Measurements from ENCODE around the gene SFI1.
"Not testable (repeated sequence)": the region's sequence is repeated elsewhere in the genome, so short reads cannot be mapped to it uniquely, and the experiment has no call there.

DNA sequence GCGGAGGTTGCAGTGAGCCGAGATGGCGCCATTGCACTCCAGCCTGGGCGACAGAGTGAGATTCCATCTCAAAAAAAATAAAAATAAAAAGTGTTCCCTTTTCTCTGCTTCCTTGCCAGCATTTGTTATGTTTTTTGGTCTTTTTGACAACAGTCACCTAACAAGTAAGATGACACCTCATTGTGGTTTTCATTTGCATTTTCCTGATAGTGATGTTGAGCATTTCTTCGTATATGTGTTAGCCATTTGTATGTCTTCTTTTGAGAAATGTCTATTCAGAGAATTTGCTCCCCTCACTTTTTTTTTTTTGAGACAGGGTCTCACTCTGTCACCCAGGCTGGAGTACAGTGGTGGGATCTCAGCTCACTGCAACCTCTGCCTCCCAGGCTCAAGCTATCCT is 27.8 kb downstream of the SFI1 start:
- not testable (repeated sequence) for TF ChIP-seq ZBTB1 (tag by site-specific recombination; IDR thresholded peaks at IDR 0.05); ZNF596 (tag by site-specific recombination; IDR thresholded peaks at IDR 0.05); ZFP37 (tag by site-specific recombination; IDR thresholded peaks at IDR 0.05); ZNF391 (tag by site-specific recombination; IDR thresholded peaks at IDR 0.05; ENCODE audit: borderline replicate concordance, low read depth); YY1 (tag by site-specific recombination; IDR thresholded peaks at IDR 0.05); ZNF776 (tag by site-specific recombination; IDR thresholded peaks at IDR 0.05; ENCODE audit: borderline replicate concordance); ZSCAN30 (tag by site-specific recombination; IDR thresholded peaks at IDR 0.05)
- TF ChIP-seq, protein P1, sequence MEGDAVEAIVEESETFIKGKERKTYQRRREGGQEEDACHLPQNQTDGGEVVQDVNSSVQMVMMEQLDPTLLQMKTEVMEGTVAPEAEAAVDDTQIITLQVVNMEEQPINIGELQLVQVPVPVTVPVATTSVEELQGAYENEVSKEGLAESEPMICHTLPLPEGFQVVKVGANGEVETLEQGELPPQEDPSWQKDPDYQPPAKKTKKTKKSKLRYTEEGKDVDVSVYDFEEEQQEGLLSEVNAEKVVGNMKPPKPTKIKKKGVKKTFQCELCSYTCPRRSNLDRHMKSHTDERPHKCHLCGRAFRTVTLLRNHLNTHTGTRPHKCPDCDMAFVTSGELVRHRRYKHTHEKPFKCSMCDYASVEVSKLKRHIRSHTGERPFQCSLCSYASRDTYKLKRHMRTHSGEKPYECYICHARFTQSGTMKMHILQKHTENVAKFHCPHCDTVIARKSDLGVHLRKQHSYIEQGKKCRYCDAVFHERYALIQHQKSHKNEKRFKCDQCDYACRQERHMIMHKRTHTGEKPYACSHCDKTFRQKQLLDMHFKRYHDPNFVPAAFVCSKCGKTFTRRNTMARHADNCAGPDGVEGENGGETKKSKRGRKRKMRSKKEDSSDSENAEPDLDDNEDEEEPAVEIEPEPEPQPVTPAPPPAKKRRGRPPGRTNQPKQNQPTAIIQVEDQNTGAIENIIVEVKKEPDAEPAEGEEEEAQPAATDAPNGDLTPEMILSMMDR (tag by site-specific recombination; IDR thresholded peaks at IDR 0.05) = not testable (repeated sequence)
- TF ChIP-seq, protein P2, sequence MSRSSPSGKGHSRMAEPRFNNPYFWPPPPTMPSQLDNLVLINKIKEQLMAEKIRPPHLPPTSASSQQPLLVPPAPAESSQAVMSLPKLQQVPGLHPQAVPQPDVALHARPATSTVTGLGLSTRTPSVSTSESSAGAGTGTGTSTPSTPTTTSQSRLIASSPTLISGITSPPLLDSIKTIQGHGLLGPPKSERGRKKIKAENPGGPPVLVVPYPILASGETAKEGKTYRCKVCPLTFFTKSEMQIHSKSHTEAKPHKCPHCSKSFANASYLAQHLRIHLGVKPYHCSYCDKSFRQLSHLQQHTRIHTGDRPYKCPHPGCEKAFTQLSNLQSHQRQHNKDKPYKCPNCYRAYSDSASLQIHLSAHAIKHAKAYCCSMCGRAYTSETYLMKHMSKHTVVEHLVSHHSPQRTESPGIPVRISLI (tag by site-specific recombination; IDR thresholded peaks at IDR 0.05) = not testable (repeated sequence)
